ENCODE data around the gene MACROD1. TPM values are rescaled to one million over a fixed set of nuclear protein-coding genes. Genes with fewer than 3 reads are reported as not detected.
"Not testable (repeated sequence)": the region's sequence is repeated elsewhere in the genome, so short reads cannot be mapped to it uniquely, and the experiment has no call there.

The MACROD1 gene
- total RNA-seq, 2 experiments from 2014 or later, result 6.0 to 6.3 TPM

DNA sequence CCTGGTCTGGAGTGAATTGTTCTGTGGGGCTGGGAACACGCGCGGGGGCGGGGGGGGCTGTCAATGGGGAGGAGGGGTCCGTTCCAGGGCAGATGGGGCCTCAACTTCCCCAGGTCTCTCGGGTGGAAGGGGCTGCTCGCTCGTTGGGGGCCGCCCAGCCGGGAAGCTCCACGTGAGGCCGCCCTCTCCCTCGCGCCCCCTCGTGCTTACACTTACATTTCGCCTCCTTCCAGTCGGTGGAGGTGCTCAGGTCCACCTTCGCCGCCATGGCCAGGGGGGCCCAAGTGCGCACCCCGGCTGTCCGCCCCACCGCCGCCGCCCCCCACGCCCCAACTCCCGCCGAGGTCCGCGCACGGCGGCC lies 452 bp downstream of the MACROD1 start:
- TF ChIP-seq, protein P1, sequence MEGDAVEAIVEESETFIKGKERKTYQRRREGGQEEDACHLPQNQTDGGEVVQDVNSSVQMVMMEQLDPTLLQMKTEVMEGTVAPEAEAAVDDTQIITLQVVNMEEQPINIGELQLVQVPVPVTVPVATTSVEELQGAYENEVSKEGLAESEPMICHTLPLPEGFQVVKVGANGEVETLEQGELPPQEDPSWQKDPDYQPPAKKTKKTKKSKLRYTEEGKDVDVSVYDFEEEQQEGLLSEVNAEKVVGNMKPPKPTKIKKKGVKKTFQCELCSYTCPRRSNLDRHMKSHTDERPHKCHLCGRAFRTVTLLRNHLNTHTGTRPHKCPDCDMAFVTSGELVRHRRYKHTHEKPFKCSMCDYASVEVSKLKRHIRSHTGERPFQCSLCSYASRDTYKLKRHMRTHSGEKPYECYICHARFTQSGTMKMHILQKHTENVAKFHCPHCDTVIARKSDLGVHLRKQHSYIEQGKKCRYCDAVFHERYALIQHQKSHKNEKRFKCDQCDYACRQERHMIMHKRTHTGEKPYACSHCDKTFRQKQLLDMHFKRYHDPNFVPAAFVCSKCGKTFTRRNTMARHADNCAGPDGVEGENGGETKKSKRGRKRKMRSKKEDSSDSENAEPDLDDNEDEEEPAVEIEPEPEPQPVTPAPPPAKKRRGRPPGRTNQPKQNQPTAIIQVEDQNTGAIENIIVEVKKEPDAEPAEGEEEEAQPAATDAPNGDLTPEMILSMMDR (IDR thresholded peaks at IDR 0.05), result no peak
- Histone ChIP-seq H3K9me3 (ENCODE audit: control insufficient read depth in 1 of 2, insufficient read depth in 1 of 2, low read length in 2 of 2) (no peaks in the 10 kb centered on the region), H3K27me3 (ENCODE audit: control insufficient read depth in 1 of 2, insufficient read depth in 2 of 2, low read length in 2 of 2) (no peaks in the 10 kb centered on the region), H3K36me3 (ENCODE audit: insufficient read depth, low read length) (peaks cover 2% of the 10 kb centered on the region), H3K27ac (ENCODE audit: low read depth in 1 of 2, low read length in 2 of 2) (no peak overlapping the region), H3K4me3 (ENCODE audit: low read length) (peak overlapping the region; percentile 66), H3K4me1 (ENCODE audit: insufficient read depth, low read length) (peaks cover 18% of the 10 kb centered on the region)
- Mint-ChIP-seq H3K9me3 (no peaks in the 10 kb centered on the region), H3K4me1 (ENCODE audit: low read depth) (peaks cover 4% of the 10 kb centered on the region), H3K4me3 (no peak overlapping the region), H3K27me3 (no peaks in the 10 kb centered on the region), H3K36me3 (ENCODE audit: low read depth) (no peaks in the 10 kb centered on the region), H3K27ac (no peak overlapping the region)
- POLR2A ChIA-PET, result interaction anchor here (1.1 to 3.4 kb wide), 2 partner anchors 20 to 42 kb away, joined by 4 to 22 read pairs; partner anchors contain the start of gene STIP1
- DNase-seq, result peak in 4 of 14 experiments; percentile 8 to 48 (median 32)
- CTCF ChIA-PET, result interaction anchor here (1.3 to 1.8 kb wide), 3 partner anchors 13 to 39 kb away, joined by 4 to 6 read pairs (median 5); partner anchors contain the start of gene STIP1
- intact Hi-C loops (cut with DNase I, micrococcal nuclease), result loop anchor here in 1 of 2 experiments (10.0 kb wide), 1 partner anchor 491 kb away; the partner anchor contains the start of gene ATL3
- ATAC-seq (ENCODE audit: poor library complexity), result peak; percentile 20

DNA sequence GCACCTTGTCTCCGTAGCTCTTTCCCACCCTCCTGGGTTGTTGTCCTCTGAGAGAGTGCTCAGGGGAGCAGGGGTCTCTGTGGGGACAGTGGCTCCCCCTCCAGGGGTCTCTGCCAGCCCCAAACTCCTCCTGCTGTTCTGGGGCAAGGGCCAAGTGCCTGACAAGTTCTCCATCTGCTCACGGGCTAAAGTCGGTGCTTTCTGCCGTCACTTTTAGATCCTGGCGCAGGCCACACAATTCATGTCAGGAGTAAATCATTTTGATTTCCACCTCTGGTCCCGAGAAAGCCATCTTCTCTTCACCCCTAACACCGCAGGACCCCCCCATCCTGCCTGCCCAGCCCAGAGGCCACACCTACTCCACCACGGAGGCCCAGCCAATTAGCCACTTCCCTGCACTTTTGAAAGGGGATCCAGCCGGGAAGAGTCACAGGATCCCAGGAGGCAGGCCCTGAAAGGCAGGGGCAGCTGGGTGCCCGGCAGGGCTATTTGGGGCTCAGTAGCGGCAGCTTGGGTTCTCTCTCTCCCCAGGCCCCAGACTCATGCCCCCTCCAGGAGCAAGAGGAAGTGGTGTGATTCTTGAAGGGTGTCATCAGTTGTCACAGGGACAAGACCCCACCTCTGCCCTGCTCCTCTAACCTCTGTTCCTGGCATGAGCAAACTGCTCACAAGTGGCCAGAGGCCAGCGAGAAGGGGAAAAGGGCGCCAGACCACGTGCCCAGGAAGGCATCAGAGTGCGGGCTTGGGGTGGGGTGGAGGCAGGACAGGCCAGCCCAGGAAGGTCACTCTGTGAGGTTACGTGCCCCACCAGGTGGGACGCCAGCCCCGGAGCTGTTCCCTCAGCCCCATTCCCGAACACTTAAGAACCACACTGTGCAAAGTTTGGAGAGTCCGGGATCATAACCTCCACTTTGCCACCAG lies 1.3 kb downstream of the MACROD1 start:
- ChIA-PET POLR2A (interaction anchor here (3.4 kb wide), 1 partner anchor 21 kb away, joined by 22 read pairs; the partner anchor contains the start of gene STIP1), CTCF (interaction anchor here (1.1 to 1.8 kb wide), 3 partner anchors 11 to 40 kb away, joined by 3 to 6 read pairs (median 5); partner anchors contain the start of gene STIP1)
- Mint-ChIP-seq H3K4me3 (peak overlapping the region; percentile 90), H3K27me3 (no peaks in the 10 kb centered on the region), H3K4me1 (ENCODE audit: low read depth) (peaks cover 4% of the 10 kb centered on the region), H3K9me3 (no peaks in the 10 kb centered on the region), H3K36me3 (ENCODE audit: low read depth) (no peaks in the 10 kb centered on the region), H3K27ac (no peak overlapping the region)
- TF ChIP-seq, protein P1 (IDR thresholded peaks at IDR 0.05), result no peak
- no peak for ATAC-seq (ENCODE audit: poor library complexity)
- H3K9me3 ChIP-seq (ENCODE audit: control insufficient read depth in 1 of 2, insufficient read depth in 1 of 2, low read length in 2 of 2), result no peaks in the 10 kb centered on the region
- peak overlapping the region; percentile 66 for H3K4me3 ChIP-seq (ENCODE audit: low read length)
- H3K4me1 ChIP-seq (ENCODE audit: insufficient read depth, low read length), result peaks cover 18% of the 10 kb centered on the region
- intact Hi-C loops (cut with DNase I, micrococcal nuclease), result loop anchor here in 1 of 2 experiments (10.0 kb wide), 1 partner anchor 490 kb away; the partner anchor contains the start of gene ATL3
- H3K27me3 ChIP-seq (ENCODE audit: control insufficient read depth in 1 of 2, insufficient read depth in 2 of 2, low read length in 2 of 2), result no peaks in the 10 kb centered on the region
- peak in 1 of 14 experiments; percentile 30 for DNase-seq
- H3K27ac ChIP-seq (ENCODE audit: low read depth in 1 of 2, low read length in 2 of 2), result no peak overlapping the region
- H3K36me3 ChIP-seq (ENCODE audit: insufficient read depth, low read length), result peaks cover 2% of the 10 kb centered on the region

DNA sequence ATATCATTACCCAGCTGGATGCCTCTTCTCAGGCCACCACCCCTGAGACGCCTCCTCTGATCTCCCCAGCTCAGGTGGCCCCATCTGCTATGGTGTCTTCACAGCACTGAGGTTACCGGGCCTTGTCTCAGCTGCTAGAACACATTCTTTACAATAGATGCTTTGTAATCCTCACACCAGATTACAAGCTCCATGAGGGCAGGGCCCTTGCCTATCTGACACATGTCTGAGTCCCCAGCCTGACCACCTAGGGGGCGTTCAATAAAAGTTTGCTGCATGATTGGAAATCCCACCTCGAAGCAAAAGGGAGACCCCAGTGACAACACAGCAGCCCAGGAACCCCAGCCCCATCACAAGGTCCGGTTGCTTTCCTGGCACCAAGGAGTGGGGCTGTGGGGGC lies 2.0 kb downstream of the MACROD1 start:
- no peak overlapping the region for H3K27ac ChIP-seq (ENCODE audit: low read depth in 1 of 2, low read length in 2 of 2)
- H3K27me3 ChIP-seq (ENCODE audit: control insufficient read depth in 1 of 2, insufficient read depth in 2 of 2, low read length in 2 of 2), result no peaks in the 10 kb centered on the region
- CTCF ChIA-PET, result interaction anchor here (1.1 kb wide), 1 partner anchor 11 kb away, joined by 3 read pairs; no protein-coding TSS in a partner anchor
- Mint-ChIP-seq H3K9me3 (no peaks in the 10 kb centered on the region), H3K4me3 (peak overlapping the region; percentile 70), H3K27me3 (no peaks in the 10 kb centered on the region), H3K27ac (no peak overlapping the region), H3K36me3 (ENCODE audit: low read depth) (no peaks in the 10 kb centered on the region), H3K4me1 (ENCODE audit: low read depth) (peaks cover 4% of the 10 kb centered on the region)
- TF ChIP-seq, protein P1 (IDR thresholded peaks at IDR 0.05), result no peak
- POLR2A ChIA-PET, result interaction anchor here (0.6 kb wide), 1 partner anchor 11 kb away, joined by 3 read pairs; no protein-coding TSS in a partner anchor
- DNase-seq, result no peak
- intact Hi-C loops (cut with DNase I, micrococcal nuclease), result loop anchor here in 1 of 2 experiments (10.0 kb wide), 1 partner anchor 489 kb away; the partner anchor contains the start of gene ATL3
- no peak for ATAC-seq (ENCODE audit: poor library complexity)
- no peak overlapping the region for H3K4me3 ChIP-seq (ENCODE audit: low read length)
- H3K9me3 ChIP-seq (ENCODE audit: control insufficient read depth in 1 of 2, insufficient read depth in 1 of 2, low read length in 2 of 2), result no peaks in the 10 kb centered on the region
- H3K4me1 ChIP-seq (ENCODE audit: insufficient read depth, low read length), result peaks cover 18% of the 10 kb centered on the region
- peaks cover 2% of the 10 kb centered on the region for H3K36me3 ChIP-seq (ENCODE audit: insufficient read depth, low read length)

DNA sequence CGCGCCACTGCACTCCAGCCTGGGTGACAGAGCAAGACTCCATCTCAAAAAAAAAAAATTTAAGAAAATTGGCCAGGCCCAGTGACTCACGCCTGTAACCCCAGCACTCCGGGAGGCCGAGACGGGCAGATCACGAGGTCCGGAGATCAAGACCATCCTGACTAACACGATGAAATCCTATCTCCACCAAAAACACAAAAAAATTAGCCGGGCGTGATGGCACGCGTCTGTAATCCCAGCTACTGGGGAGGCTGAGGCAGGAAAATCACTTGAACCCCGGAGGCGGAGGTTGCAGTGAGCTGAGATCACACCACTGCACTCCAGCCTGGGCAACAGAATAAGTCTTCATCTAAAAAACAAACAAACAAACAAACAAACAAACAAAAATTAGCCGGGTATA lies 3.1 kb downstream of the MACROD1 start:
- H3K4me1 Mint-ChIP-seq (ENCODE audit: low read depth); H3K36me3 Mint-ChIP-seq (ENCODE audit: low read depth); H3K36me3 ChIP-seq (ENCODE audit: insufficient read depth, low read length); H3K27me3 ChIP-seq (ENCODE audit: control insufficient read depth in 1 of 2, insufficient read depth in 2 of 2, low read length in 2 of 2); CTCF ChIA-PET; POLR2A ChIA-PET; H3K9me3 ChIP-seq (ENCODE audit: control insufficient read depth in 1 of 2, insufficient read depth in 1 of 2, low read length in 2 of 2); H3K4me3 ChIP-seq (ENCODE audit: low read length); ATAC-seq (ENCODE audit: poor library complexity); H3K27ac ChIP-seq (ENCODE audit: low read depth in 1 of 2, low read length in 2 of 2); H3K9me3 Mint-ChIP-seq; DNase-seq; H3K27me3 Mint-ChIP-seq; H3K27ac Mint-ChIP-seq: not testable (repeated sequence)
- intact Hi-C loops (cut with DNase I, micrococcal nuclease), result loop anchor here in 1 of 2 experiments (10.0 kb wide), 1 partner anchor 488 kb away; the partner anchor contains the start of gene ATL3
- peaks cover 18% of the 10 kb centered on the region for H3K4me1 ChIP-seq (ENCODE audit: insufficient read depth, low read length)
- H3K4me3 Mint-ChIP-seq, result peak overlapping the region; percentile 42
